ENCODE data around the gene CCDC196.

DNA sequence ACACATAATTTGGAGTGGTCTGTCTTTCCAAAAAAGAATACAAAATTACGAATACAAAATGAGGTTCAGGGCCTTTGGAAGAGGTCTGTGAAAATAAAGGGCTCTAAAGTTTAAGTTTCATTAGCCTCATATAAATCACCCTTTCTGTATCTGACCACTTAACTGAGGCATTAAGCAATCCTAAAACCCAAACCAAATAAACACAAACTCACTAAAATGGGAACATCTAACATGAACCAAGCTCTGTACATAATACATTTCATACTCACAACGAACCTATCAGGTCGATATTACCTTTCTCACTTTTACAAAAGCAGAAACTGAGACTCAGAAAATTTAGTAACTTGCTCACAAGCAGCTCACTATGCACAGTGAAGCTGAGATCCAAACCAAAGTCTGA lies 1.1 kb upstream of the CCDC196 start:
- TF ChIP-seq POLR2AphosphoS5 (IDR thresholded peaks at IDR 0.05), result no peak
- TF ChIP-seq, protein P1, sequence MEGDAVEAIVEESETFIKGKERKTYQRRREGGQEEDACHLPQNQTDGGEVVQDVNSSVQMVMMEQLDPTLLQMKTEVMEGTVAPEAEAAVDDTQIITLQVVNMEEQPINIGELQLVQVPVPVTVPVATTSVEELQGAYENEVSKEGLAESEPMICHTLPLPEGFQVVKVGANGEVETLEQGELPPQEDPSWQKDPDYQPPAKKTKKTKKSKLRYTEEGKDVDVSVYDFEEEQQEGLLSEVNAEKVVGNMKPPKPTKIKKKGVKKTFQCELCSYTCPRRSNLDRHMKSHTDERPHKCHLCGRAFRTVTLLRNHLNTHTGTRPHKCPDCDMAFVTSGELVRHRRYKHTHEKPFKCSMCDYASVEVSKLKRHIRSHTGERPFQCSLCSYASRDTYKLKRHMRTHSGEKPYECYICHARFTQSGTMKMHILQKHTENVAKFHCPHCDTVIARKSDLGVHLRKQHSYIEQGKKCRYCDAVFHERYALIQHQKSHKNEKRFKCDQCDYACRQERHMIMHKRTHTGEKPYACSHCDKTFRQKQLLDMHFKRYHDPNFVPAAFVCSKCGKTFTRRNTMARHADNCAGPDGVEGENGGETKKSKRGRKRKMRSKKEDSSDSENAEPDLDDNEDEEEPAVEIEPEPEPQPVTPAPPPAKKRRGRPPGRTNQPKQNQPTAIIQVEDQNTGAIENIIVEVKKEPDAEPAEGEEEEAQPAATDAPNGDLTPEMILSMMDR (IDR thresholded peaks at IDR 0.05), result no peak
- no peak for TF ChIP-seq POLR2A (IDR thresholded peaks at IDR 0.05)
- no peak for TF ChIP-seq EP300 (IDR thresholded peaks at IDR 0.05)

Measured in stomach (tissue), 4 donors.